Measurements from ENCODE around the gene GNA14. TPM values are rescaled to one million over a fixed set of nuclear protein-coding genes. Genes with fewer than 3 reads are reported as not detected.
A peak's percentile ranks its signal among the peaks of the same experiment; 100 is the strongest.

The GNA14 gene
- total and polyA plus RNA-seq, 4 donors = 3.3 to 6.1 (median 4.9) TPM

- no CpG with 5 or more reads among the region's 5 CpGs for WGBS (ENCODE audit: insufficient coverage)
- Histone ChIP-seq H3K36me3 (ENCODE audit: control insufficient read depth, insufficient read depth, low read length) (no peaks in the 10 kb centered on the region), H3K9me3 (ENCODE audit: control insufficient read depth, insufficient read depth, low read length) (no peaks in the 10 kb centered on the region), H3K4me3 (ENCODE audit: low read depth, low read length) (no peak overlapping the region), H3K27ac (ENCODE audit: low read depth, low read length) (no peak overlapping the region), H3K27me3 (ENCODE audit: control insufficient read depth, insufficient read depth, low read length) (no peaks in the 10 kb centered on the region), H3K4me1 (ENCODE audit: control insufficient read depth, insufficient read depth, low read length) (no peaks in the 10 kb centered on the region)
- peak in 1 of 6 donors; percentile 72 for DNase-seq (ENCODE audit: low read depth in 4 of 6, low spot score in 6 of 6)
Measured at GRCh38 chr9:77547106-77547730, 100.9 kb downstream of the GNA14 start.

DNA sequence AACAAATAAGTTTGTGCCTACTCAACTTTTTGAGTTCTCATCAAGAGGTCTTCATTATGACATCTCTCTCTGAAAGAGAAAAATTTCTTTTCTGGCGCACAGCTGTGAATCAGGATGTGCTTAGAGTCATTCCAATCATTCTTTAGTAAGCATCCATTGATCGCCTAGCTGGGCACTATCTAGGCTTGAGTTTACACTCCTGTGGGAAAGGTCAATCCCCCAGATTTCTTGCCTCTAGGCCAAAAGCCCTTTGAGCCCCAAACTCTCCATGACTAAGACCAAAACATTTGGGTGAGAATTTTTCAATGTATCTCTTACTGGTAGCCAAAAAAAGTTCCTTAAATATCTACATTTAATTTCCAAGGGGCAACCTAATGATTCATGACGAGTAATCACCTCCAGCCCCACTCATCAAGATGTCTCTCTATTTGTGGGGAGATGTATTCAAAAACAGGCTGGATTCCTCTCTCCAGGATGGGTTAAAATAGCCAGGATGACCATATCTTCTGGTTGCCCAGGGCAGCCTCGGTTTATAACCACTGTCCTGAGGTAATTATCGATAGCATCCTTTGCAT is 101.7 kb downstream of the GNA14 start:
- no peaks in the 10 kb centered on the region for H3K4me1 ChIP-seq (ENCODE audit: control insufficient read depth, insufficient read depth, low read length)
- no peaks in the 10 kb centered on the region for H3K27me3 ChIP-seq (ENCODE audit: control insufficient read depth, insufficient read depth, low read length)
- no peaks in the 10 kb centered on the region for H3K9me3 ChIP-seq (ENCODE audit: control insufficient read depth, insufficient read depth, low read length)
- DNase-seq (ENCODE audit: low read depth in 4 of 6, low spot score in 6 of 6) = no peak
- 89% methylated on average over 2 of the region's 5 CpGs for WGBS (ENCODE audit: insufficient coverage)
- H3K36me3 ChIP-seq (ENCODE audit: control insufficient read depth, insufficient read depth, low read length) = no peaks in the 10 kb centered on the region
- no peak overlapping the region for H3K27ac ChIP-seq (ENCODE audit: low read depth, low read length)
- no peak overlapping the region for H3K4me3 ChIP-seq (ENCODE audit: low read depth, low read length)

DNA sequence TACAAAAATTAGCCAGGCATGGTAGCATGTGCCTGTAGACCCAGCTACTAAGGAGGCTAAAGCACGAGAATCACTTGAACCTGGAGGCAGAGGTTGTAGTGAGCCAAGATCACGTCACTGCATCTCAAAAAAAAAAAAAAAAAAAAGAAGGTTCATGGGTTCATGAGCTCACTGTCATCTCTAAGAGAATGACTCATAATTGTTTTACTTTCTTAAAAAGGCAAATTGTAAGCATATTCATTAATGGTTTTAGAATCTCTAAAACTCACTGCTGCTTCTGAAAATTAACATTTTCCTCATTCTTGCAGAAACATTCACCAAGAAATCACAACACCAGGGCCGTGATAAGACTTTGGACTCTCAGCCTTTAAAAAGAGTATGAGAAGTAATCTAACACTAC is 103.6 kb downstream of the GNA14 start:
- Histone ChIP-seq H3K27me3 (ENCODE audit: control insufficient read depth, insufficient read depth, low read length) (no peaks in the 10 kb centered on the region), H3K4me3 (ENCODE audit: low read depth, low read length) (no peak overlapping the region), H3K9me3 (ENCODE audit: control insufficient read depth, insufficient read depth, low read length) (no peaks in the 10 kb centered on the region), H3K36me3 (ENCODE audit: control insufficient read depth, insufficient read depth, low read length) (no peaks in the 10 kb centered on the region), H3K27ac (ENCODE audit: low read depth, low read length) (no peak overlapping the region), H3K4me1 (ENCODE audit: control insufficient read depth, insufficient read depth, low read length) (no peaks in the 10 kb centered on the region)
- DNase-seq (ENCODE audit: low read depth in 4 of 6, low spot score in 6 of 6) = no peak
- WGBS (ENCODE audit: insufficient coverage) = no CpG with 5 or more reads among the region's 3 CpGs

- no peak overlapping the region for H3K27ac ChIP-seq (ENCODE audit: low read depth, low read length)
- no peaks in the 10 kb centered on the region for H3K4me1 ChIP-seq (ENCODE audit: control insufficient read depth, insufficient read depth, low read length)
- H3K27me3 ChIP-seq (ENCODE audit: control insufficient read depth, insufficient read depth, low read length) = no peaks in the 10 kb centered on the region
- no peaks in the 10 kb centered on the region for H3K36me3 ChIP-seq (ENCODE audit: control insufficient read depth, insufficient read depth, low read length)
- DNase-seq (ENCODE audit: low read depth in 4 of 6, low spot score in 6 of 6) = no peak
- 88% methylated on average over 5 of the region's 7 CpGs for WGBS (ENCODE audit: insufficient coverage)
- no peak overlapping the region for H3K4me3 ChIP-seq (ENCODE audit: low read depth, low read length)
- no peaks in the 10 kb centered on the region for H3K9me3 ChIP-seq (ENCODE audit: control insufficient read depth, insufficient read depth, low read length)
Measured at GRCh38 chr9:77543131-77543822, 104.8 kb downstream of the GNA14 start.

GRCh38 chr9:77541600-77541999 is 106.5 kb downstream of the GNA14 start:
- WGBS (ENCODE audit: insufficient coverage) = no CpG with 5 or more reads among the region's 1 CpG
- no peak overlapping the region for H3K4me3 ChIP-seq (ENCODE audit: low read depth, low read length)
- no peaks in the 10 kb centered on the region for H3K36me3 ChIP-seq (ENCODE audit: control insufficient read depth, insufficient read depth, low read length)
- H3K27me3 ChIP-seq (ENCODE audit: control insufficient read depth, insufficient read depth, low read length) = no peaks in the 10 kb centered on the region
- DNase-seq (ENCODE audit: low read depth in 4 of 6, low spot score in 6 of 6) = no peak
- H3K9me3 ChIP-seq (ENCODE audit: control insufficient read depth, insufficient read depth, low read length) = no peaks in the 10 kb centered on the region
- no peaks in the 10 kb centered on the region for H3K4me1 ChIP-seq (ENCODE audit: control insufficient read depth, insufficient read depth, low read length)
- H3K27ac ChIP-seq (ENCODE audit: low read depth, low read length) = no peak overlapping the region

- no peaks in the 10 kb centered on the region for H3K27me3 ChIP-seq (ENCODE audit: control insufficient read depth, insufficient read depth, low read length)
- no CpG with 5 or more reads among the region's 2 CpGs for WGBS (ENCODE audit: insufficient coverage)
- DNase-seq (ENCODE audit: low read depth in 4 of 6, low spot score in 6 of 6) = no peak
- no peaks in the 10 kb centered on the region for H3K9me3 ChIP-seq (ENCODE audit: control insufficient read depth, insufficient read depth, low read length)
- no peaks in the 10 kb centered on the region for H3K4me1 ChIP-seq (ENCODE audit: control insufficient read depth, insufficient read depth, low read length)
- H3K27ac ChIP-seq (ENCODE audit: low read depth, low read length) = no peak overlapping the region
- H3K4me3 ChIP-seq (ENCODE audit: low read depth, low read length) = no peak overlapping the region
- H3K36me3 ChIP-seq (ENCODE audit: control insufficient read depth, insufficient read depth, low read length) = no peaks in the 10 kb centered on the region
Measured at GRCh38 chr9:77541055-77541454, 107.1 kb downstream of the GNA14 start.

GRCh38 chr9:77534376-77535057 is 113.6 kb downstream of the GNA14 start:
- Histone ChIP-seq H3K36me3 (ENCODE audit: control insufficient read depth, insufficient read depth, low read length) (no peaks in the 10 kb centered on the region), H3K4me1 (ENCODE audit: control insufficient read depth, insufficient read depth, low read length) (peaks cover 7% of the 10 kb centered on the region), H3K4me3 (ENCODE audit: low read depth, low read length) (no peak overlapping the region), H3K27ac (ENCODE audit: low read depth, low read length) (no peak overlapping the region), H3K27me3 (ENCODE audit: control insufficient read depth, insufficient read depth, low read length) (no peaks in the 10 kb centered on the region), H3K9me3 (ENCODE audit: control insufficient read depth, insufficient read depth, low read length) (no peaks in the 10 kb centered on the region)
- WGBS (ENCODE audit: insufficient coverage) = 38% methylated on average over 7 of the region's 7 CpGs
- peak in 2 of 6 donors; percentile 36 to 53 for DNase-seq (ENCODE audit: low read depth in 4 of 6, low spot score in 6 of 6)

DNA sequence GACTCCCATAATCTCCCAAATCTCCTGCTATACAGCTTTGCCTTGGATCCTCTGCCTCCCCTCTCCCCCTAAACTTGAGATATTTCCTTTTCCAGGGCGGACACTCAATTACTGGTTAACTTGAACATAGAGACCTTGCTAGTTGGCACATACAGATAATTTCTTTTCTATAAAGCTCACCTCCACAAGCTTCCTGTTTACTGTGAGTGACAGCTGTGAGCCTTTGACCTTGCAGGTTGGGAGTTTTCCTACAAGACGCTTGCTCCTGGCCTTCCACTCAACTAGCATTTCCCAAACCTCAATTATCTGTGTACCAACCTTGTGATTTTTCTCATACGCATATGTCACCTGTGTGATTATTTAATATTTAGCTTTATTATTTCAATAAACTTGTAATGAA is 114.5 kb downstream of the GNA14 start:
- Histone ChIP-seq H3K4me3 (ENCODE audit: low read depth, low read length) (no peak overlapping the region), H3K27me3 (ENCODE audit: control insufficient read depth, insufficient read depth, low read length) (no peaks in the 10 kb centered on the region), H3K4me1 (ENCODE audit: control insufficient read depth, insufficient read depth, low read length) (peaks cover 7% of the 10 kb centered on the region), H3K9me3 (ENCODE audit: control insufficient read depth, insufficient read depth, low read length) (no peaks in the 10 kb centered on the region), H3K27ac (ENCODE audit: low read depth, low read length) (no peak overlapping the region), H3K36me3 (ENCODE audit: control insufficient read depth, insufficient read depth, low read length) (no peaks in the 10 kb centered on the region)
- WGBS (ENCODE audit: insufficient coverage) = no CpG with 5 or more reads among the region's 3 CpGs
- DNase-seq (ENCODE audit: low read depth in 4 of 6, low spot score in 6 of 6) = no peak

- Histone ChIP-seq H3K27ac (ENCODE audit: low read depth, low read length) (no peak overlapping the region), H3K36me3 (ENCODE audit: control insufficient read depth, insufficient read depth, low read length) (no peaks in the 10 kb centered on the region), H3K4me1 (ENCODE audit: control insufficient read depth, insufficient read depth, low read length) (peaks cover 10% of the 10 kb centered on the region), H3K27me3 (ENCODE audit: control insufficient read depth, insufficient read depth, low read length) (no peaks in the 10 kb centered on the region), H3K9me3 (ENCODE audit: control insufficient read depth, insufficient read depth, low read length) (no peaks in the 10 kb centered on the region), H3K4me3 (ENCODE audit: low read depth, low read length) (no peak overlapping the region)
- no CpG with 5 or more reads among the region's 5 CpGs for WGBS (ENCODE audit: insufficient coverage)
- DNase-seq (ENCODE audit: low read depth in 4 of 6, low spot score in 6 of 6) = no peak
Measured at GRCh38 chr9:77532607-77533006, 115.5 kb downstream of the GNA14 start.

All from spinal cord (tissue), 10 donors.